GM12878 (cell line): ENCODE measurements around the gene CIROP. TPM values are rescaled to one million over a fixed set of nuclear protein-coding genes. Genes with fewer than 3 reads are reported as not detected.

Experiments
- ATAC-seq: fragments of 200-7000 bp; cut with Tn5 transposase; 3 replicates; pipeline ENCODE4 v1.9.1; 2020; ENCODE audit warnings: mild to moderate bottlenecking, moderate library complexity
- BruUV-seq: library from RNA; stranded (reverse); fragments of 400-500 nt; replicated peaks from 2 replicates; lab custom pipeline; 2021; lab: Mats Ljungman, UMichigan
- CTCF ChIA-PET: fragments of 300-600 bp; sonication (Branson Sonifier 250); formaldehyde crosslinking; extraction: SDS; loops from one replicate; lab custom pipeline; 2021; ENCODE audit warnings: inconsistent platforms; lab: Yijun Ruan, JAX
- POLR2A ChIA-PET: fragments of 350-600 bp; formaldehyde crosslinking; extraction: SDS; loops from one replicate; lab custom pipeline; 2021; ENCODE audit warnings: inconsistent platforms; lab: Charles Lee
- RAD21 ChIA-PET: fragments of 300-600 bp; sonication (Branson Sonifier 250); formaldehyde crosslinking; loops from one replicate; lab custom pipeline; 2023; ENCODE audit warnings: antibody characterized with exemption; ENCODE audit not compliant: unreplicated experiment; lab: Charles Lee
- SMC1A ChIA-PET: fragments of 300-600 bp; sonication (Branson Sonifier 250); formaldehyde crosslinking; loops from one replicate; lab custom pipeline; 2023; ENCODE audit not compliant: unreplicated experiment, uncharacterized antibody; lab: Charles Lee
- DNase-seq: peaks from one replicate; pipeline ENCODE4 v3.0.0-alpha.2; 2011; ENCODE audit warnings: low read depth, low spot score
- FAIRE-seq: peaks from 3 replicates; lab custom pipeline; 2011; peaks lifted over from hg19 to GRCh38; lab: Jason Lieb, UNC
- H2AFZ ChIP-seq: 2 replicates; pipeline ENCODE4 v1.6.0; 2011; ENCODE audit warnings: low read depth, low read length, control low read depth; ENCODE audit not compliant: control insufficient read depth
- H3K27ac ChIP-seq: 2 replicates; pipeline ENCODE4 v1.5.1; 2011; ENCODE audit warnings: control low read depth; ENCODE audit not compliant: control insufficient read depth, insufficient read depth
- H3K27me3 ChIP-seq, 2 experiments: replicated peaks in 1 of 2; 2 replicates each; pipeline versions ENCODE4 v1.6.0 to v1.6.1; 2011; ENCODE audit warnings: low read length in 1 of 2; ENCODE audit not compliant: control insufficient read depth in 2 of 2, insufficient read depth in 2 of 2
- H3K36me3 ChIP-seq, 2 experiments: 2 replicates each; pipeline ENCODE4 v1.5.1; 2011; ENCODE audit warnings: low read length in 1 of 2; ENCODE audit not compliant: control insufficient read depth in 2 of 2, insufficient read depth in 2 of 2
- H3K4me1 ChIP-seq: 2 replicates; pipeline ENCODE4 v1.6.1; 2011; ENCODE audit warnings: mild to moderate bottlenecking, low read length, moderate library complexity, mixed read lengths; ENCODE audit not compliant: control insufficient read depth, insufficient read depth
- H3K4me2 ChIP-seq: 2 replicates; pipeline ENCODE4 v1.6.0; 2011; ENCODE audit warnings: control low read depth; ENCODE audit not compliant: control insufficient read depth, insufficient read depth
- H3K4me3 ChIP-seq: fragments of 200-600 bp; sonication (generic); 2 replicates; pipeline ENCODE4 v1.5.1; 2016
- H3K79me2 ChIP-seq: 2 replicates; pipeline ENCODE4 v1.6.0; 2011; ENCODE audit warnings: low read length; ENCODE audit not compliant: control insufficient read depth, insufficient read depth
- H3K9ac ChIP-seq: 2 replicates; pipeline ENCODE4 v1.8.0; 2011; ENCODE audit warnings: low read length, control low read depth, mixed read lengths; ENCODE audit not compliant: control insufficient read depth, insufficient read depth
- H3K9me3 ChIP-seq: replicated peaks from 3 replicates; pipeline ENCODE4 v1.5.1; 2011; ENCODE audit warnings: mild to moderate bottlenecking, low read length; ENCODE audit not compliant: control insufficient read depth, insufficient read depth
- H4K20me1 ChIP-seq: 2 replicates; pipeline ENCODE4 v1.6.0; 2011; ENCODE audit not compliant: control insufficient read depth, insufficient read depth
- CBX3 ChIP-seq: fragments of 200-600 bp; sonication (generic); IDR thresholded peaks from 2 replicates; pipeline ENCODE4 v1.6.1; 2016; ENCODE audit warnings: low read depth, borderline replicate concordance
- DPF2 ChIP-seq: fragments of 450-650 bp; IDR thresholded peaks from 2 replicates; pipeline ENCODE4 v1.6.1; 2017; ENCODE audit warnings: mild to moderate bottlenecking
- E2F8 ChIP-seq: fragments of 450-650 bp; IDR thresholded peaks from 2 replicates; pipeline ENCODE4 v1.6.1; 2018; ENCODE audit warnings: mild to moderate bottlenecking, low read depth, moderate library complexity; ENCODE audit not compliant: partially characterized antibody
- E4F1 ChIP-seq: fragments of 450-650 bp; IDR thresholded peaks from 2 replicates; pipeline ENCODE4 v1.6.1; 2018; ENCODE audit warnings: borderline replicate concordance, mild to moderate bottlenecking; ENCODE audit not compliant: partially characterized antibody
- HDAC2 ChIP-seq: fragments of 200-600 bp; sonication (generic); IDR thresholded peaks from 2 replicates; pipeline ENCODE4 v1.6.1; 2017
- JUNB ChIP-seq: IDR thresholded peaks from 2 replicates; pipeline ENCODE4 v1.6.1; 2016; ENCODE audit warnings: antibody characterized with exemption, mild to moderate bottlenecking
- MYB ChIP-seq: fragments of 150-350 bp; IDR thresholded peaks from 2 replicates; pipeline ENCODE4 v1.6.1; 2014; ENCODE audit warnings: mild to moderate bottlenecking, low read depth, low read length, borderline replicate concordance
- PRDM15 ChIP-seq: fragments of 450-650 bp; formaldehyde crosslinking; IDR thresholded peaks from 2 replicates; pipeline ENCODE4 v1.4.0; 2020; ENCODE audit warnings: mild to moderate bottlenecking, moderate library complexity
- SMAD5 ChIP-seq: IDR thresholded peaks from 2 replicates; pipeline ENCODE4 v1.6.1; 2016; ENCODE audit warnings: antibody characterized with exemption, low read depth
- SREBF1 ChIP-seq: IDR thresholded peaks from 2 replicates; pipeline ENCODE4 v1.6.1; 2012; ENCODE audit warnings: mild to moderate bottlenecking, low read length
- SUPT20H ChIP-seq: IDR thresholded peaks from 2 replicates; pipeline ENCODE4 v1.6.1; 2011; ENCODE audit warnings: low read depth, mild to moderate bottlenecking, low read length, moderate library complexity, borderline replicate concordance; ENCODE audit not compliant: control insufficient read depth
- TBL1XR1 ChIP-seq: IDR thresholded peaks from 2 replicates; pipeline ENCODE4 v1.6.1; 2012; ENCODE audit warnings: low read depth, low read length, improper control_type of control experiment
- TCF3 ChIP-seq: IDR thresholded peaks from 2 replicates; pipeline ENCODE4 v1.6.1; 2012; ENCODE audit warnings: low read depth, mild to moderate bottlenecking, low read length, borderline replicate concordance; ENCODE audit not compliant: insufficient read depth
- YY1 ChIP-seq: IDR thresholded peaks from 2 replicates; pipeline ENCODE4 v1.6.1; 2011; ENCODE audit warnings: low read depth, mild to moderate bottlenecking, low read length
- WGBS: methylation state at CpG from one replicate; pipeline ENCODE4 v1.1.6; 2016; ENCODE audit warnings: low lambda C conversion rate; ENCODE audit not compliant: insufficient replicate concordance, insufficient coverage; ENCODE audit errors: missing lambda C conversion rate; 5-methylcytosine and 5-hydroxymethylcytosine counted together
- in situ Hi-C: fragments of 300-500 bp; cut with MboI; formaldehyde crosslinking; loops from 9 replicates; pipeline ENCODE4 v1.14.3; 2018; ENCODE audit warnings: mixed read lengths
- intact Hi-C: fragments of 100-400 bp; cut with micrococcal nuclease; formaldehyde crosslinking; loops from one replicate; pipeline ENCODE4 v1.14.2; 2022; ENCODE audit not compliant: unreplicated experiment
- polyA plus RNA-seq, 11 experiments: library from polyadenylated mRNA; depleted of rRNA in 4 of 11; unstranded in 6 of 11; stranded (reverse) in 5 of 11; fragments of >200 nt; fragmentation: Nextera tagmentation in 4 of 11; fragmentation: Illumina TruSeq in 1 of 11; extraction: Ambion mirVana in 4 of 11; extraction: Trizol in 1 of 11; gene quantifications; 1 replicate in 1 of 11; 2 replicates in 10 of 11; pipeline versions ENCODE4 v1.2.1 to v1.2.3, GENCODE V29; 2011 to 2016; ENCODE audit warnings: inconsistent platforms in 2 of 11, missing spikeins in 2 of 11, low read depth in 1 of 11
- total RNA-seq, 4 experiments: library from RNA; depleted of rRNA in 3 of 4; stranded (reverse); fragments of >200 nt in 3 of 4; fragmentation: Illumina TruSeq in 1 of 4; extraction: Trizol in 1 of 4; gene quantifications; 2 replicates each; pipeline versions ENCODE4 v1.2.1 to v1.2.3, GENCODE V29; 2013 to 2021

Gene CIROP
- total and polyA plus RNA-seq, 10 of the 15 experiments (the other 5 are each of a cell fraction or from before 2014, with no cell fraction given): not detected

GRCh38 chr14:23109769-23110168, 5.0 kb upstream of the CIROP start:
- Histone ChIP-seq H3K27ac (no peak overlapping the region), H3K27me3 (peaks cover 0 to 7% of the 10 kb centered on the region in 2 experiments; a peak in 3 of 4 replicates), H4K20me1 (no peaks in the 10 kb centered on the region; the same call in 1 of the 2 replicates), H2AFZ (no peak overlapping the region), H3K4me2 (no peak overlapping the region), H3K4me1 (no peaks in the 10 kb centered on the region), H3K79me2 (no peaks in the 10 kb centered on the region), H3K9ac (no peak overlapping the region), H3K9me3 (no peaks in the 10 kb centered on the region), H3K4me3 (no peak overlapping the region), H3K36me3 (no peaks in the 10 kb centered on the region)
- ChIA-PET RAD21 (interaction anchor here (1.4 kb wide), 1 partner anchor 41 kb away, joined by 7 read pairs; no protein-coding TSS in a partner anchor), CTCF (interaction anchor here (0.9 to 5.4 kb wide), 5 partner anchors 10 to 41 kb away, joined by 3 to 45 read pairs (median 7); partner anchors contain the start of gene CEBPE), POLR2A (no interaction called here), SMC1A (interaction anchor here (0.7 to 1.1 kb wide), 2 partner anchors 32 to 41 kb away, joined by 3 read pairs; no protein-coding TSS in a partner anchor)
- ATAC-seq: no peak
- in situ Hi-C loops: no loop called here
- FAIRE-seq: no peak
- BruUV-seq: no TSS peak
- WGBS: 42% methylated on average over 1 of the region's 1 CpG
- intact Hi-C loops: no loop called here
- no peak for DNase-seq
- no peak for TF ChIP-seq E4F1
- no peak for TF ChIP-seq HDAC2
- TF ChIP-seq PRDM15 (CRISPR knock-in tag): no peak
- no peak for TF ChIP-seq SUPT20H
- no peak for TF ChIP-seq SMAD5
- TF ChIP-seq TCF3: no peak
- no peak for TF ChIP-seq JUNB
- no peak for TF ChIP-seq CBX3
- no peak for TF ChIP-seq E2F8
- TF ChIP-seq MYB: no peak
- TF ChIP-seq TBL1XR1: no peak
- no peak for TF ChIP-seq YY1
- TF ChIP-seq DPF2: no peak
- TF ChIP-seq SREBF1: no peak
